Activated CD4-positive, alpha-beta T cell treated with anti-CD3 and anti-CD28 coated beads for 36 hours (primary cell): Measurements from ENCODE around the gene JAKMIP2. TPM values are rescaled to one million over a fixed set of nuclear protein-coding genes. Genes with fewer than 3 reads are reported as not detected.
A peak's percentile ranks its signal among the peaks of the same experiment; 100 is the strongest.
"Not testable (repeated sequence)": the region's sequence is repeated elsewhere in the genome, so short reads cannot be mapped to it uniquely, and the experiment has no call there.

ENCODE experiments used
- ATAC-seq: fragments of 200-7000 bp; cut with Tn5 transposase; one replicate; pipeline ENCODE4 v1.10.0; 2021; ENCODE audit warnings: mild to moderate bottlenecking, moderate library complexity
- CTCF ChIA-PET: fragments of 350-600 bp; sonication (Branson Sonifier 250); formaldehyde crosslinking; loops from one replicate; lab custom pipeline; 2021; ENCODE audit warnings: antibody characterized with exemption; lab: Charles Lee
- POLR2A ChIA-PET: fragments of 350-600 bp; sonication (Branson Sonifier 250); formaldehyde crosslinking; loops from one replicate; lab custom pipeline; 2021; ENCODE audit warnings: antibody characterized with exemption, inconsistent platforms; lab: Charles Lee
- DNase-seq: peaks from one replicate; pipeline ENCODE4 v3.0.0-alpha.2; 2020
- H3K27ac Mint-ChIP-seq: one replicate; pipeline ENCODE4 v1.8.0; 2021; ENCODE audit warnings: mixed read lengths
- H3K27me3 Mint-ChIP-seq: one replicate; pipeline ENCODE4 v1.8.0; 2021; ENCODE audit warnings: mixed read lengths
- H3K36me3 Mint-ChIP-seq: one replicate; pipeline ENCODE4 v1.8.0; 2021; ENCODE audit warnings: low read depth, mixed read lengths
- H3K4me1 Mint-ChIP-seq: one replicate; pipeline ENCODE4 v1.8.0; 2021; ENCODE audit warnings: mixed read lengths
- H3K4me3 Mint-ChIP-seq: one replicate; pipeline ENCODE4 v1.8.0; 2021; ENCODE audit warnings: mild to moderate bottlenecking, moderate library complexity, mixed read lengths
- H3K9me3 Mint-ChIP-seq: one replicate; pipeline ENCODE4 v1.8.0; 2021; ENCODE audit warnings: low read depth, mixed read lengths
- intact Hi-C, 2 experiments: fragments of 100-400 bp; cut with DNase I in 1 of 2; cut with micrococcal nuclease in 1 of 2; formaldehyde crosslinking; loops; one replicate each; pipeline versions ENCODE4 v1.14.2 to v1.15.1; 2022 to 2024; cut with DNase I, micrococcal nuclease
- total RNA-seq, 2 experiments: library from RNA; stranded (reverse); gene quantifications; one replicate each; pipeline ENCODE4 v1.2.3, GENCODE V29; 2021

Gene JAKMIP2
- total RNA-seq, 2 experiments from 2014 or later: 3.4 to 3.9 TPM

- CTCF ChIA-PET, H3K27ac Mint-ChIP-seq, DNase-seq, H3K9me3 Mint-ChIP-seq, ATAC-seq, intact Hi-C loops, H3K4me1 Mint-ChIP-seq, POLR2A ChIA-PET, H3K36me3 Mint-ChIP-seq, H3K27me3 Mint-ChIP-seq, H3K4me3 Mint-ChIP-seq: not testable (repeated sequence)
These were observed 200.3 kb downstream of the JAKMIP2 start for GRCh38 chr5:147582272-147582671.

- ATAC-seq, intact Hi-C loops, H3K9me3 Mint-ChIP-seq, CTCF ChIA-PET, POLR2A ChIA-PET, H3K4me3 Mint-ChIP-seq, DNase-seq, H3K4me1 Mint-ChIP-seq, H3K36me3 Mint-ChIP-seq, H3K27me3 Mint-ChIP-seq, H3K27ac Mint-ChIP-seq: not testable (repeated sequence)
These were observed 202.1 kb downstream of the JAKMIP2 start for GRCh38 chr5:147580418-147580817.

- no peak overlapping the region for H3K27ac Mint-ChIP-seq
- DNase-seq: no peak
- ChIA-PET POLR2A (no interaction called here), CTCF (interaction anchor here (0.9 kb wide), 1 partner anchor 15 kb away, joined by 3 read pairs; no protein-coding TSS in a partner anchor)
- H3K4me1 Mint-ChIP-seq: no peaks in the 10 kb centered on the region
- no peak for ATAC-seq
- H3K27me3 Mint-ChIP-seq: peaks cover 4% of the 10 kb centered on the region
- no peak overlapping the region for H3K4me3 Mint-ChIP-seq
- intact Hi-C loops: loop anchor here (5.0 to 10.0 kb wide), 2 partner anchors 126 to 354 kb away; no protein-coding TSS in a partner anchor
- H3K9me3 Mint-ChIP-seq: peaks cover 8% of the 10 kb centered on the region
- no peaks in the 10 kb centered on the region for H3K36me3 Mint-ChIP-seq
These were observed 204.1 kb downstream of the JAKMIP2 start for GRCh38 chr5:147578228-147579024.

GRCh38 chr5:147576646-147577535, 205.6 kb downstream of the JAKMIP2 start:
- ATAC-seq: peak; percentile 44
- ChIA-PET POLR2A (interaction anchor here (0.6 to 0.7 kb wide), 2 partner anchors 25 to 44 kb away, joined by 7 to 9 read pairs; no protein-coding TSS in a partner anchor), CTCF (interaction anchor here (0.6 to 2.3 kb wide), 4 partner anchors 17 to 1386 kb away, joined by 3 to 10 read pairs (median 4); no protein-coding TSS in a partner anchor)
- intact Hi-C loops: loop anchor here (1.0 to 10.0 kb wide), 3 partner anchors 123 to 352 kb away; no protein-coding TSS in a partner anchor
- peak; percentile 68 for DNase-seq
- H3K36me3 Mint-ChIP-seq: no peaks in the 10 kb centered on the region
- H3K9me3 Mint-ChIP-seq: peaks cover 8% of the 10 kb centered on the region
- no peaks in the 10 kb centered on the region for H3K4me1 Mint-ChIP-seq
- H3K27me3 Mint-ChIP-seq: peaks cover 4% of the 10 kb centered on the region
- no peak overlapping the region for H3K4me3 Mint-ChIP-seq
- no peak overlapping the region for H3K27ac Mint-ChIP-seq

- DNase-seq: no peak
- ChIA-PET POLR2A (no interaction called here), CTCF (interaction anchor here (0.8 to 2.3 kb wide), 3 partner anchors 16 to 98 kb away, joined by 3 to 10 read pairs (median 3); no protein-coding TSS in a partner anchor)
- no peaks in the 10 kb centered on the region for H3K4me1 Mint-ChIP-seq
- H3K27ac Mint-ChIP-seq: no peak overlapping the region
- peaks cover 8% of the 10 kb centered on the region for H3K9me3 Mint-ChIP-seq
- intact Hi-C loops: loop anchor here (5.0 to 10.0 kb wide), 2 partner anchors 123 to 351 kb away; no protein-coding TSS in a partner anchor
- ATAC-seq: no peak
- no peaks in the 10 kb centered on the region for H3K36me3 Mint-ChIP-seq
- H3K4me3 Mint-ChIP-seq: no peak overlapping the region
- peaks cover 4% of the 10 kb centered on the region for H3K27me3 Mint-ChIP-seq
These were observed 206.9 kb downstream of the JAKMIP2 start for GRCh38 chr5:147575598-147575997.

GRCh38 chr5:147573211-147573610, 209.3 kb downstream of the JAKMIP2 start:
- intact Hi-C loops: loop anchor here in 1 of 2 experiments (10.0 kb wide), 1 partner anchor 348 kb away; no protein-coding TSS in a partner anchor
- POLR2A ChIA-PET: no interaction called here
- DNase-seq (no peak), ATAC-seq (no peak)
- H3K36me3 Mint-ChIP-seq: no peaks in the 10 kb centered on the region
- no peaks in the 10 kb centered on the region for H3K4me1 Mint-ChIP-seq
- no peak overlapping the region for H3K27ac Mint-ChIP-seq
- no peak overlapping the region for H3K4me3 Mint-ChIP-seq
- no peaks in the 10 kb centered on the region for H3K9me3 Mint-ChIP-seq
- CTCF ChIA-PET: interaction anchor here (0.7 kb wide), 1 partner anchor 145 kb away, joined by 3 read pairs; no protein-coding TSS in a partner anchor
- peaks cover 5% of the 10 kb centered on the region for H3K27me3 Mint-ChIP-seq

- H3K4me1 Mint-ChIP-seq: no peaks in the 10 kb centered on the region
- H3K4me3 Mint-ChIP-seq: no peak overlapping the region
- no peak for ATAC-seq
- DNase-seq: no peak
- POLR2A ChIA-PET: no interaction called here
- no peak overlapping the region for H3K27ac Mint-ChIP-seq
- H3K9me3 Mint-ChIP-seq: no peaks in the 10 kb centered on the region
- intact Hi-C loops: no loop called here
- CTCF ChIA-PET: no interaction called here
- no peaks in the 10 kb centered on the region for H3K36me3 Mint-ChIP-seq
- H3K27me3 Mint-ChIP-seq: peaks cover 4% of the 10 kb centered on the region
These were observed 213.7 kb downstream of the JAKMIP2 start for GRCh38 chr5:147568710-147569406.

GRCh38 chr5:147567917-147568598, 214.5 kb downstream of the JAKMIP2 start:
- DNase-seq (no peak), ATAC-seq (no peak)
- H3K9me3 Mint-ChIP-seq: no peaks in the 10 kb centered on the region
- ChIA-PET POLR2A (no interaction called here), CTCF (interaction anchor here (0.6 kb wide), 1 partner anchor 74 kb away, joined by 4 read pairs; no protein-coding TSS in a partner anchor)
- no peaks in the 10 kb centered on the region for H3K4me1 Mint-ChIP-seq
- H3K27me3 Mint-ChIP-seq: peaks cover 4% of the 10 kb centered on the region
- H3K4me3 Mint-ChIP-seq: no peak overlapping the region
- intact Hi-C loops: no loop called here
- H3K27ac Mint-ChIP-seq: no peak overlapping the region
- H3K36me3 Mint-ChIP-seq: no peaks in the 10 kb centered on the region

GRCh38 chr5:147565524-147565923, 217.0 kb downstream of the JAKMIP2 start:
- Mint-ChIP-seq H3K27ac (no peak overlapping the region), H3K4me1 (no peaks in the 10 kb centered on the region), H3K27me3 (peaks cover 4% of the 10 kb centered on the region), H3K9me3 (no peaks in the 10 kb centered on the region), H3K4me3 (no peak overlapping the region), H3K36me3 (no peaks in the 10 kb centered on the region)
- intact Hi-C loops: no loop called here
- ATAC-seq (no peak), DNase-seq (no peak)
- ChIA-PET POLR2A (no interaction called here), CTCF (interaction anchor here (0.6 kb wide), 1 partner anchor 33 kb away, joined by 3 read pairs; no protein-coding TSS in a partner anchor)

- H3K4me3 Mint-ChIP-seq: no peak overlapping the region
- ChIA-PET POLR2A (no interaction called here), CTCF (no interaction called here)
- H3K36me3 Mint-ChIP-seq: no peaks in the 10 kb centered on the region
- H3K27ac Mint-ChIP-seq: no peak overlapping the region
- DNase-seq (no peak), ATAC-seq (no peak)
- no peaks in the 10 kb centered on the region for H3K9me3 Mint-ChIP-seq
- H3K4me1 Mint-ChIP-seq: no peaks in the 10 kb centered on the region
- intact Hi-C loops: no loop called here
- H3K27me3 Mint-ChIP-seq: peaks cover 2% of the 10 kb centered on the region
These were observed 218.4 kb downstream of the JAKMIP2 start for GRCh38 chr5:147564124-147564486.
